B cell (primary cell): Measurements from ENCODE around the gene EZH1. TPM values are rescaled to one million over a fixed set of nuclear protein-coding genes. Genes with fewer than 3 reads are reported as not detected.

Experiments used
- ATAC-seq: fragments of 200-7000 bp; cut with Tn5 transposase; one replicate; pipeline ENCODE4 v1.10.0; 2021; ENCODE audit warnings: low read depth, mild to moderate bottlenecking, moderate number of reproducible peaks, moderate library complexity
- CTCF ChIA-PET: fragments of 350-600 bp; sonication (Branson Sonifier 250); formaldehyde crosslinking; loops from one replicate; lab custom pipeline; 2021; ENCODE audit warnings: antibody characterized with exemption, inconsistent platforms; lab: Charles Lee
- POLR2A ChIA-PET: fragments of 350-600 bp; sonication (Branson Sonifier 250); formaldehyde crosslinking; loops from one replicate; lab custom pipeline; 2021; ENCODE audit warnings: antibody characterized with exemption; lab: Charles Lee
- DNase-seq: peaks from one replicate; pipeline ENCODE4 v3.0.0; 2013
- H2AFZ ChIP-seq: 2 replicates; pipeline ENCODE4 v1.6.1; 2012; ENCODE audit warnings: mild to moderate bottlenecking, low read depth, low read length; ENCODE audit not compliant: insufficient read depth, poor library complexity, severe bottlenecking
- H3K27ac ChIP-seq, 2 donors: 1 replicate in 1 of 2; 2 replicates in 1 of 2; pipeline ENCODE4 v1.5.1; 2012 to 2013; ENCODE audit warnings: low read length in 2 of 2, mild to moderate bottlenecking in 2 of 2, moderate library complexity in 1 of 2
- H3K27me3 ChIP-seq, 4 experiments: fragments of 200-600 bp in 1 of 4; sonication (generic) in 1 of 4; replicated peaks in 1 of 4; 1 replicate in 2 of 4; 2 replicates in 2 of 4; pipeline versions ENCODE4 v1.6.1 to v1.7.0; 2013 to 2016; ENCODE audit warnings: low read length in 3 of 4, mild to moderate bottlenecking in 2 of 4, mixed read lengths in 1 of 4, moderate library complexity in 1 of 4; ENCODE audit not compliant: insufficient read depth in 4 of 4, control insufficient read depth in 3 of 4; ENCODE audit errors: control extremely low read depth in 1 of 4
- H3K36me3 ChIP-seq, 2 experiments: replicated peaks in 1 of 2; 1 replicate in 1 of 2; 2 replicates in 1 of 2; pipeline versions ENCODE4 v1.6.1 to v1.7.1; 2013; ENCODE audit warnings: low read length in 1 of 2; ENCODE audit not compliant: insufficient read depth in 2 of 2, control insufficient read depth in 1 of 2; ENCODE audit errors: control extremely low read depth in 1 of 2, extremely low read depth in 1 of 2
- H3K4me1 ChIP-seq, 2 donors: fragments of 200-600 bp in 1 of 2; sonication (generic) in 1 of 2; 1 replicate in 1 of 2; 2 replicates in 1 of 2; pipeline versions ENCODE4 v1.5.1 to v1.6.1; 2013 to 2017; ENCODE audit warnings: low read length in 2 of 2; ENCODE audit not compliant: control insufficient read depth in 2 of 2, insufficient read depth in 2 of 2
- H3K4me2 ChIP-seq: replicated peaks from 2 replicates; pipeline ENCODE3; 2012; ENCODE audit warnings: mild to moderate bottlenecking, low read depth, low read length; ENCODE audit not compliant: poor library complexity, severe bottlenecking
- H3K4me3 ChIP-seq, 5 experiments: fragments of 200-600 bp in 1 of 5; sonication (generic) in 1 of 5; 1 replicate in 3 of 5; 2 replicates in 2 of 5; pipeline versions ENCODE4 v1.5.1 to v1.7.0; 2011 to 2016; ENCODE audit warnings: low read length in 4 of 5, mild to moderate bottlenecking in 4 of 5, low read depth in 2 of 5, control low read depth in 1 of 5, moderate library complexity in 1 of 5; ENCODE audit not compliant: insufficient read depth in 1 of 5; ENCODE audit errors: control extremely low read depth in 1 of 5, extremely low read depth in 1 of 5
- H3K79me2 ChIP-seq: fragments of 200-600 bp; sonication (generic); one replicate; pipeline ENCODE4 v1.6.0; 2016; ENCODE audit warnings: low read length; ENCODE audit not compliant: control insufficient read depth, insufficient read depth
- H3K9ac ChIP-seq: fragments of 200-600 bp; sonication (generic); 2 replicates; pipeline ENCODE4 v1.6.1; 2017; ENCODE audit warnings: mild to moderate bottlenecking, low read length, moderate library complexity
- H3K9me3 ChIP-seq, 3 donors: one replicate each; pipeline versions ENCODE4 v1.6.1 to v1.7.1; 2013; ENCODE audit warnings: low read length in 2 of 3; ENCODE audit not compliant: control insufficient read depth in 2 of 3, insufficient read depth in 1 of 3; ENCODE audit errors: control extremely low read depth in 1 of 3
- H4K20me1 ChIP-seq: 2 replicates; pipeline ENCODE4 v1.6.0; 2012; ENCODE audit warnings: mild to moderate bottlenecking, low read length; ENCODE audit not compliant: insufficient read depth, control insufficient read depth, poor library complexity, severe bottlenecking
- H3K27ac Mint-ChIP-seq: one replicate; pipeline ENCODE4 v1.8.0; 2021; ENCODE audit warnings: mixed read lengths
- H3K27me3 Mint-ChIP-seq: one replicate; pipeline ENCODE4 v1.8.0; 2021; ENCODE audit warnings: mixed read lengths
- H3K4me1 Mint-ChIP-seq: one replicate; pipeline ENCODE4 v1.8.0; 2021; ENCODE audit warnings: mixed read lengths
- H3K4me3 Mint-ChIP-seq: one replicate; pipeline ENCODE4 v1.8.0; 2021; ENCODE audit warnings: mixed read lengths
- H3K9me3 Mint-ChIP-seq: one replicate; pipeline ENCODE4 v1.8.0; 2022; ENCODE audit warnings: mixed read lengths; ENCODE audit not compliant: insufficient read depth
- CTCF ChIP-seq: fragments of 200-600 bp; IDR thresholded peaks from one replicate; pipeline ENCODE4 v1.8.0; 2022; ENCODE audit warnings: antibody characterized with exemption, mild to moderate bottlenecking
- EZH2 ChIP-seq: IDR thresholded peaks from 2 replicates; pipeline ENCODE4 v1.6.1; 2012; ENCODE audit warnings: borderline replicate concordance, low read depth, mild to moderate bottlenecking, moderate library complexity, low read length; ENCODE audit not compliant: insufficient read depth, poor library complexity, severe bottlenecking
- WGBS: methylation state at CpG from one replicate; pipeline ENCODE4 v1.1.5; 2013; ENCODE audit warnings: missing lambda C conversion rate; ENCODE audit not compliant: insufficient coverage; 5-methylcytosine and 5-hydroxymethylcytosine counted together
- intact Hi-C: fragments of 100-400 bp; cut with micrococcal nuclease; formaldehyde crosslinking; loops from one replicate; pipeline ENCODE4 v1.10.0; 2022
- polyA plus RNA-seq: library from polyadenylated mRNA; depleted of rRNA; stranded (reverse); fragments of >200 nt; gene quantifications from 2 replicates; pipeline ENCODE4 v1.2.3, GENCODE V29; 2012
- total RNA-seq, 2 donors: library from RNA; stranded (reverse); fragments of 120-200 nt in 1 of 2; gene quantifications; 1 replicate in 1 of 2; 2 replicates in 1 of 2; pipeline versions ENCODE4 v1.2.3 to v1.2.4, GENCODE V29; 2013 to 2022

EZH1 gene
- total and polyA plus RNA-seq, 2 donors (not counting 1 experiment from before 2014, with no cell fraction given) = 115 to 169 TPM

GRCh38 chr17:42653179-42654124 lies 91.4 kb downstream of the EZH1 start:
- no peak overlapping the region for H3K27ac Mint-ChIP-seq
- no peak overlapping the region for H3K4me3 ChIP-seq
- peaks cover 6 to 13% of the 10 kb centered on the region in 2 donors for H3K4me1 ChIP-seq
- no peaks in the 10 kb centered on the region for H3K9me3 Mint-ChIP-seq
- H3K4me1 Mint-ChIP-seq = peaks cover 17% of the 10 kb centered on the region
- H3K4me3 Mint-ChIP-seq = no peak overlapping the region
- H4K20me1 ChIP-seq = no peaks in the 10 kb centered on the region
- ATAC-seq = no peak
- H3K4me2 ChIP-seq = peak overlapping the region; percentile 9
- CTCF ChIA-PET = interaction anchor here (0.6 to 1.6 kb wide), 2 partner anchors 20 to 69 kb away, joined by 3 read pairs; no protein-coding TSS in a partner anchor
- 23% methylated on average over 31 of the region's 42 CpGs for WGBS
- H3K27ac ChIP-seq = no peak overlapping the region
- no peak for TF ChIP-seq CTCF
- no peak for TF ChIP-seq EZH2
- peaks cover 0 to 46% (median 16%) of the 10 kb centered on the region in 4 experiments for H3K27me3 ChIP-seq
- no peak overlapping the region for H3K9ac ChIP-seq
- intact Hi-C loops = no loop called here
- no peaks in the 10 kb centered on the region for H3K79me2 ChIP-seq
- no peak for DNase-seq
- H3K9me3 ChIP-seq = peaks cover 0 to 4% (median 0%) of the 10 kb centered on the region in 3 donors
- POLR2A ChIA-PET = no interaction called here
- H3K27me3 Mint-ChIP-seq = peaks cover 30% of the 10 kb centered on the region
- no peaks in the 10 kb centered on the region for H3K36me3 ChIP-seq
- peak overlapping the region; percentile 48 for H2AFZ ChIP-seq

- no CpG with 5 or more reads among the region's 4 CpGs for WGBS
- ATAC-seq (no peak), DNase-seq (no peak)
- Histone ChIP-seq H3K27me3 (peaks cover 0 to 48% (median 19%) of the 10 kb centered on the region in 4 experiments), H3K9me3 (peaks cover 0 to 4% (median 0%) of the 10 kb centered on the region in 3 donors), H3K4me1 (peaks cover 12 to 18% of the 10 kb centered on the region in 2 donors), H3K4me3 (no peak overlapping the region), H4K20me1 (no peaks in the 10 kb centered on the region), H3K4me2 (no peak overlapping the region), H3K79me2 (no peaks in the 10 kb centered on the region), H3K27ac (no peak overlapping the region), H2AFZ (no peak overlapping the region), H3K36me3 (no peaks in the 10 kb centered on the region), H3K9ac (no peak overlapping the region)
- no peaks in the 10 kb centered on the region for H3K9me3 Mint-ChIP-seq
- no peak overlapping the region for H3K27ac Mint-ChIP-seq
- H3K4me1 Mint-ChIP-seq = peaks cover 20% of the 10 kb centered on the region
- POLR2A ChIA-PET = interaction anchor here (0.6 kb wide), 1 partner anchor 86 kb away, joined by 3 read pairs; no protein-coding TSS in a partner anchor
- H3K27me3 Mint-ChIP-seq = peaks cover 40% of the 10 kb centered on the region
- CTCF ChIA-PET = interaction anchor here (0.6 kb wide), 1 partner anchor 16 kb away, joined by 3 read pairs; no protein-coding TSS in a partner anchor
- H3K4me3 Mint-ChIP-seq = no peak overlapping the region
- TF ChIP-seq CTCF (no peak), EZH2 (no peak)
- intact Hi-C loops = no loop called here
These were observed 93.4 kb downstream of the EZH1 start for GRCh38 chr17:42651392-42651791.
